ENCODE data around the gene ATOSA. TPM values are rescaled to one million over a fixed set of nuclear protein-coding genes. Genes with fewer than 3 reads are reported as not detected.

The ATOSA gene
- total RNA-seq, 1 donor from 2014 or later: 14.8 TPM

DNA sequence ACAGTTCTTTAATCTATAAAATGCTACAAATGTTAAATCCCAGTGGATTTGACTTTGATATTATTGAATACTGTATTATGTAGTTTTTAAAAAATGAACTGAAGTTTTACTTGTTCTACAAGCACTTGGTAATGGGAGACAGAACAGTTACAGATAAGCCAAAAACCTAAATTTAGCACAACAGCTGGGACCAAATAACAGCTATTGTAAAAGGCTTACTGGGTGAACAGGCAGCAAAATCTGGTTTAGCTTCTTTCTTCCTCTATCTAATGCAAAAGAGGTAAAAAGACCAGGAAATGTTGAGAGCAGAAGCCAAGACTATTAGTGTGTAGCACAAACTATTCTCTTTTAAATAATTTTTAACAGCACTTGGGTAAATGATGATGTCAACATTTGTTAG is 1.6 kb upstream of the ATOSA start:
- no peak overlapping the region for H3K27ac Mint-ChIP-seq
- intact Hi-C loops (cut with micrococcal nuclease): no loop called here
- H3K4me1 Mint-ChIP-seq (ENCODE audit: low read depth): peaks cover 33% of the 10 kb centered on the region
- H3K36me3 Mint-ChIP-seq (ENCODE audit: low read depth): peaks cover 10% of the 10 kb centered on the region
- peaks cover 2% of the 10 kb centered on the region for H3K27me3 Mint-ChIP-seq (ENCODE audit: insufficient read depth)
- H3K4me3 Mint-ChIP-seq: no peak overlapping the region
- no peak for DNase-seq (ENCODE audit: low spot score)
- no peaks in the 10 kb centered on the region for H3K9me3 Mint-ChIP-seq

DNA sequence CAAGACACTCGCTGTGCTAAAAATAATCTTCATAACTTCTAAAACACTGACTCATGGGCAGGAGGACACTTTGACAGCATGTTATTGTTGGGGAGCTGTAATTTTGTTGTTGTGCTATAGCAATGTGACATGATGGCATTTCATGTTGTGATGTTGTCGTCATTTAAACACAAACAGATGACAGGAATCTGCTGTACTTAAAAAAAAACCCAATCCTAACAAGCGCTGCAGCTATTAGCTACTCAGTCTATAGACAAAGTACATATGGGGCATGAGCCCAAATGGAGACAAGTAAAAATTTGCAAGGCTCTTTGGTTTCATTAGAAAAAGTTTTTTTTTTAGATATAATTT is 828 bp upstream of the ATOSA start:
- intact Hi-C loops (cut with micrococcal nuclease): no loop called here
- no peak for DNase-seq (ENCODE audit: low spot score)
- H3K27me3 Mint-ChIP-seq (ENCODE audit: insufficient read depth): no peaks in the 10 kb centered on the region
- H3K4me3 Mint-ChIP-seq: peak overlapping the region; percentile 70
- H3K36me3 Mint-ChIP-seq (ENCODE audit: low read depth): peaks cover 14% of the 10 kb centered on the region
- no peaks in the 10 kb centered on the region for H3K9me3 Mint-ChIP-seq
- H3K4me1 Mint-ChIP-seq (ENCODE audit: low read depth): peaks cover 38% of the 10 kb centered on the region
- H3K27ac Mint-ChIP-seq: peak overlapping the region; percentile 18

DNA sequence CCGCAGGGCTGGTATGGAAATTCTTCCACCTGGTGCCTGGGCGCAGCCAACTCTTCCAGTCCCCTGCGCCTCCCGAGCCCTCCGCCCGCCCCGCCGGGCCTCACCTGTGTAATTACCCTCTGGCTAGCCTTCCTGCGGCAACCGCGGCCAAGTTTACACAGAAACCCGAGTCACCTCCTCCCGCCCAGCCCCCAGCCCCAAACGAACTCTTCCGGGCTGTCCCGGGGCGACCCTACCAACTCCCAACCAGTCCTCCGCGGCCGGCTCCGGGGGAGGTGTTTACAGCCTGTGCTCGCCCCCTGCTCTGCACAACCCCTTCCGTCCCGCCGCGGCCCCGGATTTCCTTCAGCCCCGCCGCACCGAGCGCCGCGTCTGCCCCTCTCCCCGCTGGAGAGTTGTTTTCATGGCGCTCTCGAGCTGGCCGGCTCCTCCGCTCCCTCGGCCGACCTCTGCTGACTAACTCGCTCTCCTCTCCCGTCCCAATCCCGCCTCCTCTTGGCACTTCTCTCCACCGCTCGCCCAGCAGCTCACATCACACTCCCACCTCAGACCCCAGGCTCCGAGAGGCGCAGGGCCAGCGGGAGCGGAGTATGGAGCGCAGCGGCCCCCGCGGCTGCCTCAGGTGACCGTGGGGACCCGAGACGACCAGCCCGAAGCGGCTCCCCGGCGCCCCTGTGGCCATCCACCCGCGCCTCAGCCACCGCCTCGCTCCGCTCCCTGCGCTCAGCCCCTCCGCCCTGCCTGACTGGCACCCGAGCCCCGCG is 538 bp downstream of the ATOSA start:
- Mint-ChIP-seq H3K27ac (peak overlapping the region; percentile 100), H3K4me1 (ENCODE audit: low read depth) (peaks cover 34% of the 10 kb centered on the region), H3K4me3 (peak overlapping the region; percentile 91), H3K9me3 (no peaks in the 10 kb centered on the region), H3K27me3 (ENCODE audit: insufficient read depth) (no peaks in the 10 kb centered on the region), H3K36me3 (ENCODE audit: low read depth) (peaks cover 16% of the 10 kb centered on the region)
- peak; percentile 67 for DNase-seq (ENCODE audit: low spot score)
- intact Hi-C loops (cut with micrococcal nuclease): loop anchor here (1.0 to 5.0 kb wide), 13 partner anchors 19 to 948 kb away; partner anchors contain the start of gene ARPP19

GRCh38 chr15:52677593-52678467 is 1.4 kb downstream of the ATOSA start:
- Mint-ChIP-seq H3K4me3 (peak overlapping the region; percentile 91), H3K4me1 (ENCODE audit: low read depth) (peaks cover 25% of the 10 kb centered on the region), H3K9me3 (no peaks in the 10 kb centered on the region), H3K36me3 (ENCODE audit: low read depth) (peaks cover 20% of the 10 kb centered on the region), H3K27me3 (ENCODE audit: insufficient read depth) (no peaks in the 10 kb centered on the region), H3K27ac (peak overlapping the region; percentile 100)
- DNase-seq (ENCODE audit: low spot score): peak; percentile 48
- intact Hi-C loops (cut with micrococcal nuclease): loop anchor here (1.0 to 5.0 kb wide), 11 partner anchors 19 to 947 kb away; partner anchors contain the start of gene ARPP19

- H3K4me3 Mint-ChIP-seq: no peak overlapping the region
- no peak overlapping the region for H3K27ac Mint-ChIP-seq
- H3K36me3 Mint-ChIP-seq (ENCODE audit: low read depth): peaks cover 38% of the 10 kb centered on the region
- no peaks in the 10 kb centered on the region for H3K9me3 Mint-ChIP-seq
- peaks cover 12% of the 10 kb centered on the region for H3K4me1 Mint-ChIP-seq (ENCODE audit: low read depth)
- DNase-seq (ENCODE audit: low spot score): no peak
- intact Hi-C loops (cut with micrococcal nuclease): loop anchor here (5.0 kb wide), 4 partner anchors 193 to 668 kb away; no protein-coding TSS in a partner anchor
- no peaks in the 10 kb centered on the region for H3K27me3 Mint-ChIP-seq (ENCODE audit: insufficient read depth)
Observed at GRCh38 chr15:52674831-52675230, 4.4 kb downstream of the ATOSA start.

DNA sequence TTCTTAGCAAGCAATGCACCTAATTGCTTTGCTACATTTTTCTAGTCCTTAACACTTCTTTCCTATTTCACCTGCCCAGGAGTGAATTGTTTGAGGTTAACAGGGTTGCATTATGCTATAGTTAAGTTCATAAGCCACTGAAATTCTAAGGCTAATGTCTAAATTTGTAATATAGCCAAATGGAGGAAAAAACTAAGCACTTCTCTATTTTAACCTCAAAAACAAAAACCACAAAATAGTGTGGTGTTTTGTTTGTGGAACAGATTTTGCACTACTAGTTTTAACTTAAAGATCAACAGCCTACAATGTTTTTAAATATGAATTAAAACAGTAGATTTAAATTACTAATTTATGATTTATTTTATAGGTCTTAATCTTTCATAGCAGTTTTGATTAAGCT is 5.5 kb downstream of the ATOSA start:
- Mint-ChIP-seq H3K9me3 (no peaks in the 10 kb centered on the region), H3K4me3 (no peak overlapping the region), H3K36me3 (ENCODE audit: low read depth) (peaks cover 42% of the 10 kb centered on the region), H3K27me3 (ENCODE audit: insufficient read depth) (no peaks in the 10 kb centered on the region), H3K27ac (no peak overlapping the region), H3K4me1 (ENCODE audit: low read depth) (peaks cover 12% of the 10 kb centered on the region)
- no peak for DNase-seq (ENCODE audit: low spot score)
- intact Hi-C loops (cut with micrococcal nuclease): no loop called here

DNA sequence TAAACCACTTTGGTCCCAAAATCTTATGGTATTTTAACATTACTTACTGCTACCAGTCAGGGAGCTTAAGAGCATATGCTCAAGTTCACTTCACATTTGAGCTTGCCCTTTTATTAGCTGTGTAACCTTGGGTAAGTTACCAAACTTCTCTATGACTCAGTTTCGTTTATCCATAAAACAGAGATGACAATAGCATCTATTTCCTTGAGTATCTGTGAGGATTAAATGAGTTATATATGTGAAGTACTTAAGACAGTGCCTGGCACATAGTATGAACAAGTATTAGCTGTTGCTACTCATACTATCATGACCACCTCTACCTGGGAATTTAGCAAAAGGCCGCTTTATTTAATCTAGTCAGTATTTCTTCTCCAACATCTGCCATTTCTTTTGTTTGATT is 5.9 kb downstream of the ATOSA start:
- H3K27me3 Mint-ChIP-seq (ENCODE audit: insufficient read depth): no peaks in the 10 kb centered on the region
- peaks cover 42% of the 10 kb centered on the region for H3K36me3 Mint-ChIP-seq (ENCODE audit: low read depth)
- no peak overlapping the region for H3K27ac Mint-ChIP-seq
- DNase-seq (ENCODE audit: low spot score): no peak
- no peak overlapping the region for H3K4me3 Mint-ChIP-seq
- peaks cover 13% of the 10 kb centered on the region for H3K4me1 Mint-ChIP-seq (ENCODE audit: low read depth)
- intact Hi-C loops (cut with micrococcal nuclease): no loop called here
- no peaks in the 10 kb centered on the region for H3K9me3 Mint-ChIP-seq

DNA sequence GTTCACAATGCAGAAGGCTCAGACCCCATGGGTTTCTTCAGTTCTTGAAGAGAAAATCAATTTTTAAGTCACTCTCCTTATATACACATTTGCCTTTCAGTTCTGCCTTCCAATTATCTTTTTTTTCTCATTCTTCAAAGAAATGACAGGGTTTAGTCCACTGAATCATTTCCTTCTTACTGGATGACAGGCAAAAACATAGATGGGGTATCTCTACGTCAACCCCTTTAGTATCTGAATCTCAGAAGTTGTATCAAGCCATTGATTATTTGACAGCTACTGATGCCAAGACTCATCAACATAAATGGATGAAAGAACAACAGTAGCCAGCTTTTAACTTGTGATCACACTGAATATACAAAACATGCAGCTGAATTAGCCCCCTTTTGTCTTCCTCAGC is 6.5 kb downstream of the ATOSA start:
- intact Hi-C loops (cut with micrococcal nuclease): no loop called here
- peaks cover 47% of the 10 kb centered on the region for H3K36me3 Mint-ChIP-seq (ENCODE audit: low read depth)

DNA sequence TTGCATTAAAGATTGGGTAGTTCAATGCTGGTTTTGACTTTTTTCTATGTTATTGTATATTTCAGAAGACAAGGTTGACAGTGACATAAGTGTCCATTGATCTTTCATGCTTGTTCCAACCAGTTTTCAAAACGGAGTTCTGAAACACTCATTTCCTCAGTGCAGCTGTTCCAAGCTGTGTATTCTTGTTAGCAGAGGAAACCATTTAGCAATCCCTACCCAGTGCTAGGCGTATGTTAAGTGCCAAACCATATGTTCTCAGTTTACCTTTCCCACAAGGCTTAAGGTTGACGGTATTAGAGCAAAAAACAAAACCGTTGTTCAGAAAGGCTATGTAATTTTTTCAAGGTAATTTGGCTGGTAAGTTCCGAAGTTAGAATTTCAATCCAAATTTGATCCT is 9.1 kb downstream of the ATOSA start:
- Mint-ChIP-seq H3K27me3 (ENCODE audit: insufficient read depth) (no peaks in the 10 kb centered on the region), H3K4me1 (ENCODE audit: low read depth) (peaks cover 11% of the 10 kb centered on the region), H3K9me3 (no peaks in the 10 kb centered on the region), H3K4me3 (no peak overlapping the region), H3K36me3 (ENCODE audit: low read depth) (peaks cover 50% of the 10 kb centered on the region), H3K27ac (no peak overlapping the region)
- intact Hi-C loops (cut with micrococcal nuclease): no loop called here
- no peak for DNase-seq (ENCODE audit: low spot score)

More for the DNA sequence above, 6.5 kb downstream of the ATOSA start:
- Mint-ChIP-seq H3K4me1 (ENCODE audit: low read depth) (peaks cover 19% of the 10 kb centered on the region), H3K4me3 (no peak overlapping the region), H3K27ac (no peak overlapping the region), H3K9me3 (no peaks in the 10 kb centered on the region), H3K27me3 (ENCODE audit: insufficient read depth) (no peaks in the 10 kb centered on the region)
- no peak for DNase-seq (ENCODE audit: low spot score)

- intact Hi-C loops (cut with micrococcal nuclease): no loop called here
- Mint-ChIP-seq H3K4me3 (no peak overlapping the region), H3K36me3 (ENCODE audit: low read depth) (peaks cover 53% of the 10 kb centered on the region), H3K9me3 (no peaks in the 10 kb centered on the region), H3K27me3 (ENCODE audit: insufficient read depth) (no peaks in the 10 kb centered on the region), H3K4me1 (ENCODE audit: low read depth) (peaks cover 10% of the 10 kb centered on the region), H3K27ac (no peak overlapping the region)
- no peak for DNase-seq (ENCODE audit: low spot score)
Observed at GRCh38 chr15:52668133-52668532, 11.1 kb downstream of the ATOSA start.

GRCh38 chr15:52667597-52667996 is 11.6 kb downstream of the ATOSA start:
- no peak for DNase-seq (ENCODE audit: low spot score)
- Mint-ChIP-seq H3K9me3 (no peaks in the 10 kb centered on the region), H3K4me1 (ENCODE audit: low read depth) (peaks cover 10% of the 10 kb centered on the region), H3K27ac (no peak overlapping the region), H3K4me3 (no peak overlapping the region), H3K36me3 (ENCODE audit: low read depth) (peaks cover 51% of the 10 kb centered on the region), H3K27me3 (ENCODE audit: insufficient read depth) (no peaks in the 10 kb centered on the region)
- intact Hi-C loops (cut with micrococcal nuclease): no loop called here

DNA sequence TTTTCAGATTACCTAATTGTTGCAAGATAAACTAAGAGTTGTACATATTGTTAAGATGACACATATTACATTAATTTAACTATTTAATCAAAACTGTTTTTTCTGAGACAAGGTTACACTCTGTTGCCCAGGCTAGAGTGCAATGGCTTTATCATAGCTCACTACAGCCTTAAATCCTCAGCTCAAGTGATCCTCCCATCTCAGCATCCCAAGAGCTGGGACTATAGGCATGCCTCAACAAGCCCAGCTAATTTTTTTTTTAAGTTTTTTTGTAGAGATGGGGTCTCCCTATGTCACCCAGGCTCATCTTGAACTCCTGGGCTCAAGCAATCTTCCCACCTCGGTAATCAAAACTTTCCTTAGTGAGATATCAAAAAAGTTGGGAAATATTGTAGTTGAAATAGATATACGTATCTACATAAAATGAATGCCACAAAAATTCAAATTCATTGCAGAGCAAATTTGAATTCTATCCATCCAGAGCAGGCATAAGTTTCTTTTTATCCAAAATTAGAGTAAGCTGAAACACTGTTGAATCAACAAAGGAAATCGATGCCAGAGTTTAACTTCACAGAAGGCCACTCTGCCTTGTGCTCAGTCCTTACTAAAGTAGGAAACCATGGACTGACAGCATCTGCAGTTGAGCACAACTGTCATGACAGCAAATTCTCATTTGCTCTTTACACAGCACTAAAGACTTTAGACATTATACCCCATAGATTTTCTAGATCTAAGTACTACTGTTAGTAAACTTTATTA is 15.5 kb downstream of the ATOSA start:
- Mint-ChIP-seq H3K9me3 (no peaks in the 10 kb centered on the region), H3K27me3 (ENCODE audit: insufficient read depth) (no peaks in the 10 kb centered on the region), H3K4me3 (no peak overlapping the region), H3K27ac (no peak overlapping the region), H3K4me1 (ENCODE audit: low read depth) (peaks cover 31% of the 10 kb centered on the region), H3K36me3 (ENCODE audit: low read depth) (peaks cover 52% of the 10 kb centered on the region)
- DNase-seq (ENCODE audit: low spot score): no peak
- intact Hi-C loops (cut with micrococcal nuclease): no loop called here
